Measurements from ENCODE around the gene TFB1M.
"Not testable (repeated sequence)": the region's sequence is repeated elsewhere in the genome, so short reads cannot be mapped to it uniquely, and the experiment has no call there.

The TFB1M gene

DNA sequence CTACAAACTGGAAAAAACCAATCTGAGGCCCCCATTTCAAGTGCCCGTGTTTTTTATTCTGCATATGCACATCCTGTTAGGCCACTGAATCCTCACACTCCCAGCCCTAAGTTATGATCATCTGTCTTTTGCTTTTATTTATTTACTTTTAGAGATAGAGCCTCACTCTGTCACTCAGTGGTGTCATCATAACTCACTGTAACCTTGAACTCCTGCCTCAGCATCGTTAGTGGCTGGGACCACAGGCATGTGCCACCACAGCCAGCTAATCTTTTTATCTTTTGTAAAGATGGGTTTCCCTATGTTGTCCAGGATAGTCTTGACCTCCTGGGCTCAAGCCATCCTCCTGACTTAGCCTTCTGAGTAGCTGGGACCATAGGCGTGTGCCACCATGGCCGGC, 80.1 kb downstream of the TFB1M start:
- H3K9ac ChIP-seq (ENCODE audit: low read length) = no peak overlapping the region
- H3K4me1 ChIP-seq (ENCODE audit: insufficient read depth, low read length, severe bottlenecking) = no peaks in the 10 kb centered on the region
- no peaks in the 10 kb centered on the region for H3F3A ChIP-seq (ENCODE audit: insufficient read depth, low read length)
- H3K9me2 ChIP-seq (ENCODE audit: low read depth, low read length) = no peaks in the 10 kb centered on the region
- H2AFZ ChIP-seq (ENCODE audit: low read length) = no peak overlapping the region
- no peaks in the 10 kb centered on the region for H3K36me3 ChIP-seq (ENCODE audit: insufficient read depth, low read length)
- no peak overlapping the region for H3K4me2 ChIP-seq (ENCODE audit: low read length)
- H3K27ac ChIP-seq (ENCODE audit: low read depth, low read length, poor library complexity, severe bottlenecking) = no peak overlapping the region
- no peaks in the 10 kb centered on the region for H3K79me2 ChIP-seq (ENCODE audit: insufficient read depth, low read length)
- no peak overlapping the region for H3K4me3 ChIP-seq (ENCODE audit: low read depth, low read length, poor library complexity, severe bottlenecking)
- TF ChIP-seq, protein P1, sequence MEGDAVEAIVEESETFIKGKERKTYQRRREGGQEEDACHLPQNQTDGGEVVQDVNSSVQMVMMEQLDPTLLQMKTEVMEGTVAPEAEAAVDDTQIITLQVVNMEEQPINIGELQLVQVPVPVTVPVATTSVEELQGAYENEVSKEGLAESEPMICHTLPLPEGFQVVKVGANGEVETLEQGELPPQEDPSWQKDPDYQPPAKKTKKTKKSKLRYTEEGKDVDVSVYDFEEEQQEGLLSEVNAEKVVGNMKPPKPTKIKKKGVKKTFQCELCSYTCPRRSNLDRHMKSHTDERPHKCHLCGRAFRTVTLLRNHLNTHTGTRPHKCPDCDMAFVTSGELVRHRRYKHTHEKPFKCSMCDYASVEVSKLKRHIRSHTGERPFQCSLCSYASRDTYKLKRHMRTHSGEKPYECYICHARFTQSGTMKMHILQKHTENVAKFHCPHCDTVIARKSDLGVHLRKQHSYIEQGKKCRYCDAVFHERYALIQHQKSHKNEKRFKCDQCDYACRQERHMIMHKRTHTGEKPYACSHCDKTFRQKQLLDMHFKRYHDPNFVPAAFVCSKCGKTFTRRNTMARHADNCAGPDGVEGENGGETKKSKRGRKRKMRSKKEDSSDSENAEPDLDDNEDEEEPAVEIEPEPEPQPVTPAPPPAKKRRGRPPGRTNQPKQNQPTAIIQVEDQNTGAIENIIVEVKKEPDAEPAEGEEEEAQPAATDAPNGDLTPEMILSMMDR (IDR thresholded peaks at IDR 0.05; ENCODE audit: low read length) = no peak
- TF ChIP-seq EZH2 (IDR thresholded peaks at IDR 0.05; ENCODE audit: borderline replicate concordance, low read length) = no peak
- H4K20me1 ChIP-seq (ENCODE audit: insufficient read depth, low read length) = no peaks in the 10 kb centered on the region
- no peaks in the 10 kb centered on the region; the same call in 1 of the 2 replicates for H3K9me3 ChIP-seq (ENCODE audit: low read length)
- H3K27me3 ChIP-seq (ENCODE audit: insufficient read depth, low read length) = no peaks in the 10 kb centered on the region

DNA sequence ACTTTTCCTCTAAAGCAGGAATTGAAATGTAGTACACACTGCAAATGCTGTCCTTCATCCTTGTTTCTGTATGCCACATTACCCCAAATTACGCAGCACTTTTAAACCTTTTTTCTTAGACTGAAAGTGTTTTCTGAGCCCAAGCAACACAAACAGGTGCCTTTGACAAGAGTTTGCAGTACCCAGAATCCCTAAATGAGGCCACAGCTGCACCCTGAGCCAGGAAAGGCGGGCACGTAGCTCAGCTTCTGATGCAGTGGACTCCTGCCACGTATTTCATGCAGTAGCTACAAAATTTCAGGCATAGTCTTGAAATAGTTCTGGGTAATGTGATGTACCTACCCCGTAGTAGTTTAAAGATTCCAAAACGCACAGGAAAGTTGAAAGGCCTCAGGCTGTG, 81.4 kb downstream of the TFB1M start:
- H3K27ac ChIP-seq (ENCODE audit: low read depth, low read length, poor library complexity, severe bottlenecking) = no peak overlapping the region
- no peaks in the 10 kb centered on the region for H3K4me1 ChIP-seq (ENCODE audit: insufficient read depth, low read length, severe bottlenecking)
- no peaks in the 10 kb centered on the region for H3F3A ChIP-seq (ENCODE audit: insufficient read depth, low read length)
- H3K9ac ChIP-seq (ENCODE audit: low read length) = no peak overlapping the region
- no peaks in the 10 kb centered on the region; the same call in 1 of the 2 replicates for H3K9me3 ChIP-seq (ENCODE audit: low read length)
- no peak overlapping the region for H3K4me3 ChIP-seq (ENCODE audit: low read depth, low read length, poor library complexity, severe bottlenecking)
- TF ChIP-seq, protein P1 (IDR thresholded peaks at IDR 0.05; ENCODE audit: low read length) = no peak
- TF ChIP-seq EZH2 (IDR thresholded peaks at IDR 0.05; ENCODE audit: borderline replicate concordance, low read length) = no peak
- H3K36me3 ChIP-seq (ENCODE audit: insufficient read depth, low read length) = no peaks in the 10 kb centered on the region
- no peak overlapping the region for H3K4me2 ChIP-seq (ENCODE audit: low read length)
- no peaks in the 10 kb centered on the region for H3K27me3 ChIP-seq (ENCODE audit: insufficient read depth, low read length)
- no peaks in the 10 kb centered on the region for H4K20me1 ChIP-seq (ENCODE audit: insufficient read depth, low read length)
- no peak overlapping the region for H2AFZ ChIP-seq (ENCODE audit: low read length)
- no peaks in the 10 kb centered on the region for H3K79me2 ChIP-seq (ENCODE audit: insufficient read depth, low read length)
- no peaks in the 10 kb centered on the region for H3K9me2 ChIP-seq (ENCODE audit: low read depth, low read length)

DNA sequence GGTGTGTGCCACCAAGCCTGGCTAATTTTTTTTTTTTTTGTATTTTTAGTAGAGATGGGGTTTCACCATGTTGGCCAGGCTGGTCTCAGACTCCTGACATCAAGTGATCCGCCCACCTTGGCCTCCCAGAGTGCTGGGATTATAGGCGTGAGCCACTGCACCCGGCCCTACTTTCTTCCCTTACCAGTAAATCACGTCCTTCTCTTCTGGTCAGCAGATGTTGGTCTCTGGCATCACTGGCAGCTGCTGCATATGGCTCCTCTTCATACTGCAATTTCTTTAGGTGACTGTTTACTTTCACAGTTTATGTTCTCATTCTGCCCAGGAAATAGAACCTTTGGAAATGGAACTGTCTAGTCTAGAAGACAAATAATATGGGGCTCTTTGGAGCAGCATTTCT, 83.3 kb downstream of the TFB1M start:
- not testable (repeated sequence) for H3K4me3 ChIP-seq (ENCODE audit: low read depth, low read length, poor library complexity, severe bottlenecking); H2AFZ ChIP-seq (ENCODE audit: low read length); H3K27me3 ChIP-seq (ENCODE audit: insufficient read depth, low read length); H3K27ac ChIP-seq (ENCODE audit: low read depth, low read length, poor library complexity, severe bottlenecking); H3K4me2 ChIP-seq (ENCODE audit: low read length); H3K36me3 ChIP-seq (ENCODE audit: insufficient read depth, low read length); H3F3A ChIP-seq (ENCODE audit: insufficient read depth, low read length); H3K79me2 ChIP-seq (ENCODE audit: insufficient read depth, low read length); H4K20me1 ChIP-seq (ENCODE audit: insufficient read depth, low read length); H3K4me1 ChIP-seq (ENCODE audit: insufficient read depth, low read length, severe bottlenecking); H3K9me3 ChIP-seq (ENCODE audit: low read length); H3K9me2 ChIP-seq (ENCODE audit: low read depth, low read length); H3K9ac ChIP-seq (ENCODE audit: low read length)

DNA sequence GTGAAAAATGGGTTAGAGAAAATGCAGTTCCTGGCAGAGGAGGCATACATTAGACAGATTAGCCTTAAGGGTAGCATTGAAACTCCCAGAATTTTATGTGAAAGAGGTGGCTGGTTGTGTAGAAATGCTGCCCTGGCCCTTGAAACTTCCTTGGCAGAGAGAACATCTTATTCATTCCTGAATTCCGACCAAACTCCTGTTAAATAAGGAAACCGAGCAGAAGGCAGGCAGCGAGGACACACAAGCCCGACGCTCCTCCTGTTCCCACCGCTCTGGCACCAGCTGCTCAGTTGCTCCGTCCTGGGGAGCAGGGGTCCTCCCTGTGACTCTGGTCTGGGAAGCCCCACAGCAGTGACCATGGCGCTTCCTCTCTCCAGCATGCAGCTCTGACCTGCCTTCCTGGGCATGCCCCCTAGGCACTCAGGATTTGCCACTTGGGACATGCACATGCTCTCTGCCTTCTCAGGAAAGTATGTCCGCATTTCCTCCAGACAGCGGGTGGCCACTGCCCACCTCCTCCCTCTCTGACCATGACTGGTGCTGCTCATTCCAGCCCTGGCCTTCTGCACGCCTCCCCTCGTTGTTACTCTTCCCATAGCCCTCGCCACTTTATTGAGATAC, 85.6 kb downstream of the TFB1M start:
- TF ChIP-seq EZH2 (IDR thresholded peaks at IDR 0.05; ENCODE audit: borderline replicate concordance, low read length) = no peak
- TF ChIP-seq, protein P1 (IDR thresholded peaks at IDR 0.05; ENCODE audit: low read length) = no peak
- H3K9ac ChIP-seq (ENCODE audit: low read length) = no peak overlapping the region
- no peaks in the 10 kb centered on the region for H3K36me3 ChIP-seq (ENCODE audit: insufficient read depth, low read length)
- H3K4me1 ChIP-seq (ENCODE audit: insufficient read depth, low read length, severe bottlenecking) = no peaks in the 10 kb centered on the region
- H3K4me3 ChIP-seq (ENCODE audit: low read depth, low read length, poor library complexity, severe bottlenecking) = no peak overlapping the region
- no peaks in the 10 kb centered on the region for H3K9me2 ChIP-seq (ENCODE audit: low read depth, low read length)
- H3K27ac ChIP-seq (ENCODE audit: low read depth, low read length, poor library complexity, severe bottlenecking) = no peak overlapping the region
- no peaks in the 10 kb centered on the region; the same call in 1 of the 2 replicates for H3K9me3 ChIP-seq (ENCODE audit: low read length)
- H3K79me2 ChIP-seq (ENCODE audit: insufficient read depth, low read length) = no peaks in the 10 kb centered on the region
- H3F3A ChIP-seq (ENCODE audit: insufficient read depth, low read length) = no peaks in the 10 kb centered on the region
- no peaks in the 10 kb centered on the region for H4K20me1 ChIP-seq (ENCODE audit: insufficient read depth, low read length)
- H3K27me3 ChIP-seq (ENCODE audit: insufficient read depth, low read length) = no peaks in the 10 kb centered on the region
- no peak overlapping the region for H2AFZ ChIP-seq (ENCODE audit: low read length)
- H3K4me2 ChIP-seq (ENCODE audit: low read length) = no peak overlapping the region

Measured in OCI-LY1 (cell line).